Testis (tissue), 3 donors: ENCODE data around the gene NELL1. TPM values are rescaled to one million over a fixed set of nuclear protein-coding genes. Genes with fewer than 3 reads are reported as not detected.
"Not testable (repeated sequence)": the region's sequence is repeated elsewhere in the genome, so short reads cannot be mapped to it uniquely, and the experiment has no call there.

Experiments used
- DNase-seq: peaks from one replicate; pipeline ENCODE4 v3.0.0-alpha.2; 2019
- H3K27ac ChIP-seq, 2 donors: fragments of 200-600 bp; sonication (generic); one replicate each; pipeline ENCODE4 v1.5.1; 2019
- H3K27me3 ChIP-seq: fragments of 200-600 bp; sonication (generic); one replicate; pipeline ENCODE4 v1.5.1; 2019
- H3K36me3 ChIP-seq: fragments of 200-600 bp; sonication (generic); one replicate; pipeline ENCODE4 v1.5.1; 2017; ENCODE audit warnings: low read depth; ENCODE audit errors: missing control alignments
- H3K4me1 ChIP-seq: fragments of 200-600 bp; sonication (generic); one replicate; pipeline ENCODE4 v1.5.1; 2019
- H3K4me3 ChIP-seq, 2 donors: fragments of 200-600 bp; sonication (generic); one replicate each; pipeline ENCODE4 v1.5.1; 2017 to 2019
- H3K9me3 ChIP-seq: fragments of 200-600 bp; sonication (generic); one replicate; pipeline ENCODE4 v1.5.1; 2017
- POLR2A ChIP-seq: fragments of 450-650 bp; IDR thresholded peaks from one replicate; pipeline ENCODE4 v1.6.1; 2017; ENCODE audit warnings: antibody characterized with exemption, mild to moderate bottlenecking, moderate library complexity
- WGBS, 2 donors: methylation state at CpG; one replicate each; pipeline ENCODE4 v1.1.5; 2018; 5-methylcytosine and 5-hydroxymethylcytosine counted together
- intact Hi-C: fragments of 100-400 bp; cut with DNase I; formaldehyde crosslinking; loops from one replicate; pipeline ENCODE4 v1.15.1; 2023; ENCODE audit warnings: low total_unique reads
- polyA plus RNA-seq: library from polyadenylated mRNA; stranded (reverse); fragments of 350-450 nt; fragmentation: Illumina TruSeq; extraction: RNeasy Lipid Tissue Mini Kit (QIAGEN cat#74804); gene quantifications from one replicate; pipeline ENCODE4 v1.2.3, GENCODE V29; 2014; ENCODE audit warnings: low read depth, low replicate concordance; ENCODE audit not compliant: insufficient read depth
- total RNA-seq, 2 donors: library from RNA; depleted of rRNA; stranded (reverse); fragments of >200 nt; gene quantifications; one replicate each; pipeline ENCODE4 v1.2.3, GENCODE V29; 2016
- TF ChIP-seq, protein P1 (sequence below), 3 experiments: fragments of 450-650 bp in 2 of 3; fragments of 200-600 bp in 1 of 3; sonication (generic) in 1 of 3; IDR thresholded peaks; one replicate each; pipeline ENCODE4 v1.5.1; 2016 to 2019; ENCODE audit warnings: antibody characterized with exemption in 3 of 3, mild to moderate bottlenecking in 2 of 3, moderate library complexity in 1 of 3

The NELL1 gene
- total and polyA plus RNA-seq, 3 donors from 2014 or later = 4.9 to 8.9 (median 7.0) TPM

DNA sequence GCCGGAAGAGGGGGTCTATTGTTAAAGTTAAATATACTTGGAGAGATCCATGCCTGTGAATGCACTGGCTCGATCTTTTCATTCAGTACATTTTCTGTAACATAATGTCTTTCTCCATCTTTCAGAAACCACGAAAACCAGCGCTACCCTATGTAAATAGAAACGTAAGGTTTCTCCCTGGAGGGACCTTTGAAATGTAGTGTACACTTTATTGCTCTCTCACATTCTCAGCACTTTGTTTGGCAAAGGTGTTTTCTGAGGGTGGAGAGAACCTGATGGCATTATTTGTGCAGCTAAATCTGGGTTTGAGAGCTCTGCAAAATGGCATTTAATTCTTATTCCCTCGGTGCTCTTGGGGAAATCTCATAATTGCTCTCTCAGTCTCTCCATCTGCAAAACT, 468.4 kb downstream of the NELL1 start:
- 72 to 85% methylated on average over 6 of the region's 6 CpGs for WGBS, 2 donors
- Histone ChIP-seq H3K4me1 (no peaks in the 10 kb centered on the region), H3K27ac (no peak overlapping the region), H3K4me3 (no peak overlapping the region), H3K36me3 (no peaks in the 10 kb centered on the region), H3K9me3 (no peaks in the 10 kb centered on the region), H3K27me3 (no peaks in the 10 kb centered on the region)
- intact Hi-C loops = no loop called here
- no peak for TF ChIP-seq POLR2A
- no peak for DNase-seq

DNA sequence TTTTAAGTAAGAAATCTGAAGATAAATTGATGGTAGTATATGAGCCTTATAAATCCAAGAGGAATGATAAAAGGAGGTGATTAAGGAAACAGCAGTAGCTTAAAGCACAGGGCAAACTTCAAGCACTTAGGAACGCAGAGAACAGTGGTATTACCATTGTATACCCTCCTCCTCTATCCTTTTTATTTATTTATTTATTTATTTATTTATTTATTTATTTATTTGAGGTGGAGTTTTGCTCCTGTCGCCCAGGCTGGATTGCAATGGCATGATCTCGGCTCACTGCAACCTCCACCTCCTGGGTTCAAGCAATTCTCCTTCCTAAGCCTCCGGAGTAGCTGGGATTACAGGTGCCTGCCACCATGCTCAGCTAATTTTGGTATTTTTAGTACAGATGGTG, 472.2 kb downstream of the NELL1 start:
- H3K27me3 ChIP-seq, H3K36me3 ChIP-seq, H3K4me3 ChIP-seq, H3K27ac ChIP-seq, H3K4me1 ChIP-seq, DNase-seq, intact Hi-C loops, H3K9me3 ChIP-seq: not testable (repeated sequence)
- WGBS, 2 donors = 86 to 95% methylated on average over 4 of the region's 4 CpGs

DNA sequence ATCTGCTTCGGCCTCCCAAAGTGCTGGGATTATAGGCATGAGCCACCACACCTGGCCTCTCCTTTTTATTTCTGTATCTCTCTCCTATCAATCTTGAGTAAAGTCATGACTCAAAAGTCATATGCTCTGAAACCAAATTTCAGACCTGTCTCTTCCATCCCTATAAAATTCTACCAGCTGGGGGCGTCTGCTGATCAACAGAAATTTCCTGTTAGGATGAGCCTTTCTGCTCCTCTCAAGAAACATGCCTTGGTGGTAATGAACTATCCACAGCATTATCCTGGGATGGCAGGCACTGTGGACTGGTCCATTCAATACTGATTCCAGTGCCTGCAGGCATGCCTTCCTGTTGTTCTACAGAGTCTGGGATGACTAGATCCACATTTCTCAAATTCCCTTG, 472.6 kb downstream of the NELL1 start:
- TF ChIP-seq, protein P1, sequence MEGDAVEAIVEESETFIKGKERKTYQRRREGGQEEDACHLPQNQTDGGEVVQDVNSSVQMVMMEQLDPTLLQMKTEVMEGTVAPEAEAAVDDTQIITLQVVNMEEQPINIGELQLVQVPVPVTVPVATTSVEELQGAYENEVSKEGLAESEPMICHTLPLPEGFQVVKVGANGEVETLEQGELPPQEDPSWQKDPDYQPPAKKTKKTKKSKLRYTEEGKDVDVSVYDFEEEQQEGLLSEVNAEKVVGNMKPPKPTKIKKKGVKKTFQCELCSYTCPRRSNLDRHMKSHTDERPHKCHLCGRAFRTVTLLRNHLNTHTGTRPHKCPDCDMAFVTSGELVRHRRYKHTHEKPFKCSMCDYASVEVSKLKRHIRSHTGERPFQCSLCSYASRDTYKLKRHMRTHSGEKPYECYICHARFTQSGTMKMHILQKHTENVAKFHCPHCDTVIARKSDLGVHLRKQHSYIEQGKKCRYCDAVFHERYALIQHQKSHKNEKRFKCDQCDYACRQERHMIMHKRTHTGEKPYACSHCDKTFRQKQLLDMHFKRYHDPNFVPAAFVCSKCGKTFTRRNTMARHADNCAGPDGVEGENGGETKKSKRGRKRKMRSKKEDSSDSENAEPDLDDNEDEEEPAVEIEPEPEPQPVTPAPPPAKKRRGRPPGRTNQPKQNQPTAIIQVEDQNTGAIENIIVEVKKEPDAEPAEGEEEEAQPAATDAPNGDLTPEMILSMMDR (IDR thresholded peaks at IDR 0.05) = no peak
- TF ChIP-seq POLR2A = no peak
- intact Hi-C loops = no loop called here
- DNase-seq = peak; percentile 42

DNA sequence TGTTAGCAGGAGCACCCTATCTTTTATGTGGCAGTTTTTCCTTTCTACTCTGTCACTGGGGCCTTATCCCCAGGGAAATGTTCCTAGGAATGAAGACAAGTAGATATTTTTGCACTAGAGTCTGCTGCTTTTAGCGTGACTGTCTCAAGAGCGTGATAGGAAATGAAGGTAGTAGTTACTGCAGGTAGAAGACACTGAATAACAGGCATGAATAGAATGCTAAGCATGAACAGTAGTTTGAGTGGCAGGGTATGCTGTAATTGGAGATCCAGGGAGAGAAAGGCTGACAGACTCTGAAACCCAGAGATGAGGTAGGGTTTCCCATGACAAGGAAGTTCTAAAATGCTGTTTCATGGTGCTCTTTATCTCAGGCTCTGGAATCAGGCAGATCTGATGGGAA, 475.1 kb downstream of the NELL1 start:
- H3K9me3 ChIP-seq = no peaks in the 10 kb centered on the region
- no peaks in the 10 kb centered on the region for H3K27me3 ChIP-seq
- no peak overlapping the region for H3K4me3 ChIP-seq
- H3K36me3 ChIP-seq = no peaks in the 10 kb centered on the region
- TF ChIP-seq, protein P1 (IDR thresholded peaks at IDR 0.05) = no peak
- TF ChIP-seq POLR2A = no peak
- H3K27ac ChIP-seq = no peak overlapping the region
- no peaks in the 10 kb centered on the region for H3K4me1 ChIP-seq
- intact Hi-C loops = no loop called here
- DNase-seq = no peak
- 91% methylated on average over 2 of the region's 2 CpGs for WGBS, 2 donors

More for the DNA sequence above, 472.6 kb downstream of the NELL1 start:
- Histone ChIP-seq H3K9me3 (no peaks in the 10 kb centered on the region), H3K4me1 (no peaks in the 10 kb centered on the region), H3K27ac (no peak overlapping the region), H3K4me3 (no peak overlapping the region), H3K27me3 (no peaks in the 10 kb centered on the region), H3K36me3 (no peaks in the 10 kb centered on the region)
- WGBS, 2 donors = 65 to 80% methylated on average over 2 of the region's 2 CpGs

DNA sequence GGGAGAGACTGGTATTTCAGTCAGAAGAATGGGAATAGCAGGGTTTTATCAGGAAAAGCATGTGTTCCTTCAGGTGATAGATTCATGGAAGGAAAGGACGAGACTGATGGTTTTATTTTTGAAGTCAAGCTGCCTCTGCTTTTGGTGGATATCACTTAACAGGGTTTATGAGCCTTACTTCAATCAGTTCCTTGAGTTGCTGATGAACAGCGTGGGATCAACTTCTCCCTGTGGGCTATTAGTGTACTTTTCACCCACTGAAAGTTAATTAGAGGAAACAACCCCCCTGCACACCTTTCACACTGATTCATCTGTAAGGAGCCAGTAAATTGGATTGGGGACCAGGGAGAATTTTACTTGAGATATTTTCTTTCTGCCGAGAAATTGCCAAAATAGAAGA, 479.0 kb downstream of the NELL1 start:
- intact Hi-C loops = no loop called here
- no peaks in the 10 kb centered on the region for H3K4me1 ChIP-seq
- DNase-seq = no peak

DNA sequence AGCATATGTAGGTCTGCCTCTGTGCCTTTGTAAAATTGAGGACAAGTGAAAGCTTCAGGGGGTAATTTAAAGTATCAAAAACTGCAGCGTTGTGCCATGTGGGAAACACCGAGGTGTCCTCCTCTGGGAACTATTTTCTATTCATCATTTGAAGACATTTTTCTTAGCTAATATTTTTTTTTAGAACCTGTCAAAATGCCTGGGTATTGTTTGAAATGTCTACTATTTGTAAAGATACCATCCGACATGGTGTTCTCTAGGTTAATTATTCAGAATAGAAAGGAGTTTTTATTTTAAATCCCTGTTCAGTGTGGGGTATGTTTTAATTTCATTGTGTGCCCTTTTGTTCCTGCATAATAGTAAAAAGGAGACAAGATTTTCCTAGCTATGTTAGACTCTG, 490.8 kb downstream of the NELL1 start:
- WGBS, 2 donors = 91 to 95% methylated on average over 3 of the region's 3 CpGs
- Histone ChIP-seq H3K4me1 (no peaks in the 10 kb centered on the region), H3K27ac (no peak overlapping the region), H3K36me3 (no peaks in the 10 kb centered on the region), H3K9me3 (no peaks in the 10 kb centered on the region), H3K4me3 (no peak overlapping the region), H3K27me3 (no peaks in the 10 kb centered on the region)
- TF ChIP-seq POLR2A = no peak
- TF ChIP-seq, protein P1 (IDR thresholded peaks at IDR 0.05) = no peak
- DNase-seq = no peak
- intact Hi-C loops = no loop called here

More for the DNA sequence above, 479.0 kb downstream of the NELL1 start:
- H3K27ac ChIP-seq = no peak overlapping the region
- no peaks in the 10 kb centered on the region for H3K27me3 ChIP-seq
- WGBS, 2 donors = 58 to 70% methylated on average over 3 of the region's 3 CpGs
- no peaks in the 10 kb centered on the region for H3K36me3 ChIP-seq
- no peaks in the 10 kb centered on the region for H3K9me3 ChIP-seq
- no peak overlapping the region for H3K4me3 ChIP-seq
- TF ChIP-seq, protein P1 (IDR thresholded peaks at IDR 0.05) = no peak
- no peak for TF ChIP-seq POLR2A
